ENCODE results near the gene NINJ2.

The NINJ2 gene

DNA sequence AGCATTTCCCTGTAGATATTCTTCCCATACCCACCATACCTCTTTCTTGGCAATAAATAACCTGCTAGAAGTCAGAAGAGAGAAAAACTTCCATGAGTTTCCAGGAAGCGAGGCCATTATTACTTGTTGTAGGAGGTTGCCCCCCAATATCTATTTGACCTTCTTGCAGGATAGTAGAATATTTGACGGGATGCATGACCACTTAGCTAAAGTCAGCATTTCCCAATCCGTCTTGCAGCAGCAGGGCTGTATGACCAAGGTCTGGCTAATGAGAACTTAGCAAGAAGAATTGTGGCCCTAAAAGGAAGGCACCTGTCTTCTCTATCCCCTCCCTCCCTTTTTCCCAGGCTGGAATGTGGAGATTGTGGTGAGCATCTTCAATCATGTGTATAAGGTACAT lies 51.5 kb downstream of the NINJ2 start:
- DNase-seq = no peak

DNA sequence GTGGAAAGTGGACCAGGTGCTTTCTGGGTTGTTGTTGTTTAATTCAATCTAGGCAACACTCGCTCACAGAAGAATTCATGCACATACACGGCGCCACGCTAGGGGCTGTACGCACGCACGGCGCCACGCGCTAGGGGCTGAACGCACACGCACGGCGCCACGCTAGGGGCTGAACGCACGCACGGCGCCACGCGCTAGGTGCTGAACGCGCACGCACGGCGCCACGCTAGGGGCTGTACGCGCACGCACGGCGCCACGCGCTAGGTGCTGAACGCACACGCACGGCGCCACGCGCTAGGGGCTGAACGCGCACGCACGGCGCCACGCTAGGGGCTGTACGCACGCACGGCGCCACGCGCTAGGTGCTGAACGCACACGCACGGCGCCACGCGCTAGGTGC lies 54.3 kb downstream of the NINJ2 start:
- no peak for DNase-seq

DNA sequence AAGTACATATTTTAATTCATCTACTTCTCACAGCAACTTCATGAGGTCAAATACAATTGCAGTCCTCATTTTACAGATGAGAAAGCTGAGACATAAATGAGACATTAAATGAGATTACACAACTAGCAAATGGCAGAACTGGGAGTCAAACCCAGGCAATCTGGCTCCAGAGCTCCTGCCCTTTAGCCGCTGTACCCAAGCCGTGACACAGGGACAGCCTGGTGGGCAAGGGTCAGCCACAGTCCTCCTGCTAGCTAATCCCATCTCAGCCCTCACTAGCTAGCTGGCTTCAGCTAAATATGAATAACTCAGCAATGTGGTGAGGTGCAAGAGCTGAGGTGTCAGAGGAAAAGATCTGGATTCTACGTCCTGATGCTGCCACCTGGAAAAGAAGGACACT lies 54.8 kb downstream of the NINJ2 start:
- DNase-seq = no peak

DNA sequence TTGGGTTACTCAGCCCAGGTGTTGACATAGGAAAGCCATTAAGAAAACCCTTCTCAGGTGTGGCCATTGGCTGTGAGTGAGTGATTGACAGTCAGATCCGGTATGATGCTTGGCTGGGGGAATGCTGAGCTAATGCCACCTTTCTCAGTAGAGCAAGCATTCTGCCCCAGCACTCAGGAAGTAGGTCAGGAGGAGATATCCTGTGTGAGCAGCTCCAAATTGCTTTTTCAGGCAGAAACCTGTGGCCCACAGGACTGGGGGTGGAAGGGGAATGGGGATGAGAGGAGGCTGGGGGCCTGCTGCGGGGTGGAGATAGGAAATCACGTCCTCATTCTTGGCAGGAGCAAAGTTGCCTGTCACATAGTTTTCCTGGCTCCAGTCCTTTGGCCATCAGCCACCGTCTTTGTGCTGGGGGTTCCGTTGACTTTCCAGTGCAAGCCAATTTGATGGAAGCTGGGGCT lies 55.7 kb downstream of the NINJ2 start:
- no peak for DNase-seq

DNA sequence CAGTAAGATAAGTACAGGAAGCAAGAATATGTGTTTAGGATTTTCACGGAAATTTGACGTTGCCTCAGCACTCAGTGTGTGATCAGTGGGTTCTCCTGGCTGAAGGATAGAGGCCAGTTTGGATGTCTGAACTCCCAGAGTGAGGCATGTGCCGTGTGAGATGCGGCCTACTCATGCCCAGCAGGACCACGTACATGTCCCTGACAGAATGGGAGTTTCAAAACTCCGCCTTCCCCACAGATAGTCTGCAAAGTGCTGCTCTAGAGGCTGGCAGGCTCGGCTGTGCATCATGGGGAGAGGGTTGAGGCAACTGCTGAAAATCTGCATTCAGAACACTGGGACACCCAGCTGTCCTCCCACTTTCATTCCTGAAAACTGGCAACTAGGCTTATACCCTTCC lies 58.3 kb downstream of the NINJ2 start:
- DNase-seq = no peak

DNA sequence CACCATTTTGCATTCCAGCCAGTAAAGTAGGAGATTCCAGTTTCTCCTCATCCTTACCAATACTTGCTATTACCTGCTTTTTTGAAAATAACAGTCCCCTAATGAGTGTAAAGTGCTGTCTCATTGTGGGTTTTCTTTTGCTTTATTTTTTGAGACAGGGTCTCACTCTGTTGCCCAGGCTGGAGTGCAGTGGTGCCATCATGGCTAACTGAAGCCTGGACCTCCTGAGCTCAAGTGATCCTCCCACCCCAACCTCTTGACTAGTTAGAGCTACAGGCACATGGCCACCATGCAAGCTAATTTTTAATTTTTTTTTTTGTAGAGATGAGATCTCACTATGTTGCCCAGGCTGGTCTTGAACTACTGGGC lies 60.6 kb downstream of the NINJ2 start:
- DNase-seq = no peak

DNA sequence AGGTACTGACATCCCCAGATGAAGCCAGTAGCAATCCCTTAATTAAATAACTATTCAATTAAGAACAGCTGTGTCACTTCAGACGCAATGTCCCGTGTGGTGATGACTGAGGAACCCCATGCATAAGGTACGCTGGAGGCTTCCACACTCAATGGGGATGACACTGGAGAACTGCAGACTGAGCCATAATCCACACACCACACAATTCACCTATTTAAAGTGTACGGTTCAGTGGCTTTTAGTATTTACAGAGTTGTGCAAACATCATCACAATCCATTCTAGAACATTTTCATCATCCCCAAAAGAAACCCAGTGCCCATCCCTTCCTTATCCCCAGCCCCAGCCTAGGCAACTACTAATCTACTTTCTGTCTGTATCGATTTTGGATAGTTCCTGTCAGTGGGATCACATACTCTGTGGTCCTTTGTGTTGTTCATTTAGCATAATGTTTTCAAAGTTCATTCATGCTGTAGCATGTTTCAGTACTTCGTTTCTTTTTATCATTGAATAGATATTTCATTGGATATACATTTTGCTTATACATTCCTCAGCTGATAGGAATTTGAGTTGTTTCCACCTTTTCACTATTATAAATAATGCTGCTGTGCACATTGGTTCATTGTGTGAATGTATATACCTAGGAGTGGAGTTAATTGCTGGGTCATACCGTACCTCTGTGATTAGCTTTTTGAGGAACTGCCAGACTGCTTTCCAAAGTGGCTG lies 61.1 kb downstream of the NINJ2 start:
- DNase-seq = no peak

DNA sequence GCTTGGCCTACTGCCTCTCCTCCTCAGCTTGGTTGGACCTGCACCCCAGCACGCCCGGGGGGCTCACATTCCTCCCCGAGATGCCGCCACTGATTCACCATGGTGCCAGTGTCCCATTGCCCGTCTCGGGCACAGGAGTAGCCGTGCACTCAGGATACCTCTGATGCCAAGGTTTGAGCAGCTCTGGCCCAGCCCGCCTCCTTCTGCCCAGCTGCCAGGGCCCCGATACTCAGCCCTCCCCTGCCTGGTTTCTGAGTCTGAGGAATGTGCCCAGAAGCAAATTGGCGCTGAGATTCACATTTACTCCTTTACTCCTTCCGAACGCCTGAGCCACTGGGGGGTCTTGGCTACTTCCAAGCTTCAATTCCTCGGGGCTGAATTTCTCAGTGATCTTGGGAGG lies 63.5 kb downstream of the NINJ2 start:
- DNase-seq = no peak

DNA sequence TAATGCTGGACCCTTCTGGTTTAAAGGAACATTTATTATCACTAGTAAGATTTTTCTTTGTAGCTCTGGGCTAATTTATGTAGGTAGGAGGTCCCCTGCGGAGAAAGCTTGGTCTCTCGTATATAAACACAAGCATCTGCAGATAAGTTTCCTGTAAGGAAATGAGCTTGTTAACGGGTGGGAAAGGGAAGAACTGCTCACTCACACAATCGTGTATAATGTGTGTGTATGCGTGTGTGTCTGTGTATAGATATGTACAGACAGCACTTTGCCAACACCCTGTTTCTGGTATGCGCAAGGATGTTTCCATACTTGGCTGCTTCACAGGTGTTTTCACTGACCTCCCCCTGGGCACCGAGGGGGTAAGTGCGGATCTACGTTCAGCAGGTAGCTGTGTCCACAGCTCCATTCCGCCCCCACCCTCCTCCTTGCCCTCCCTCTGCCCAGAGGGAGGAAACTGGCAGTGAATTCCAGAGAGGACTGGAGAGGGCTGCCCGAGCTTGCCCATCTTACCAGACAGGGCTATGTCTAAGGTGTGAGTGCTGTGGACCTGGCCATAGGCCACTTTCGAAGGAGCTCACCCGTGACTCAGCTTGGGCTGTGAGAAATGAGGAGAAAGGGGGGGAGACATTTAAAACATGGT lies 65.2 kb downstream of the NINJ2 start:
- no peak for DNase-seq

DNA sequence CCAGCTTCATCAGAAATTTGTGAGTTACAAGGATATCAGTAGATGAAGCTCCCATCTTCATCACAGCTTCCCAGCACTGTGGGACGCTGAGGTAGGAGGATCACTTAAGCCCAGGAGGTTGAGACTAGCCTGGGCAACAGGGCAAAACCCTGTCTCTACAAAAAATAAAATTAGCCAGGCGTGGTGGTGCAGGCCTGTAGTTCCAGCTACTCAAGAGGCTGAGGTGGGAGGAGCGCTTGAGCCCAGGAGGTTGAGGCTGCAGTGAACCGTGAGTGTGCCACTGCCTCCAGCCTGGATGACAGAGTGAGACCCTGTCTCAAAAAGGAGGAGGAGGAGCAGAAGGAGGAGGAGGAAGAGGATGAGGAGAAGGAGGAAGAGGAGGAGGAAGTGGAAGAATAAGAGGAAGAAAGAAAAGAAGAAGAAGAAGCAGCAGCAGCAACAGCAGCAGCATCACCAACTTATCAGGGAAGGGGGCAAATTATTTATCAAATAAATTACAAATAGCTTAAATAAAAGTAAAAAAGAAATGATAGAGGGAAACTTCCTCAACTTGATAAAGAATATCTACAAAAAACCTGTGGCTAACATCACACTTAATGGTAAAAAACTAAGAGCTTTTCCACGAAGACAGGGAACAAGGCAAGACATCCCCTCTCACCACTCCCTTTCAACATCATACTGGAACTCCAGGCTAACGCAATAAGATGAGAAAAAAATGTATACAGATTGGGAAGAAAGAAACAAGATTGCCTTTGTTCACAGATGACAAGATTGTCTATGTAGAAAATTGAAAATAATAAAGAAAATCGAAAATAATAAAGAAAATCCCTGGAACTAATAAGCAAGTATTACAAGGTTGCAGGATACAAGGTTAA lies 69.6 kb downstream of the NINJ2 start:
- no peak for DNase-seq

DNA sequence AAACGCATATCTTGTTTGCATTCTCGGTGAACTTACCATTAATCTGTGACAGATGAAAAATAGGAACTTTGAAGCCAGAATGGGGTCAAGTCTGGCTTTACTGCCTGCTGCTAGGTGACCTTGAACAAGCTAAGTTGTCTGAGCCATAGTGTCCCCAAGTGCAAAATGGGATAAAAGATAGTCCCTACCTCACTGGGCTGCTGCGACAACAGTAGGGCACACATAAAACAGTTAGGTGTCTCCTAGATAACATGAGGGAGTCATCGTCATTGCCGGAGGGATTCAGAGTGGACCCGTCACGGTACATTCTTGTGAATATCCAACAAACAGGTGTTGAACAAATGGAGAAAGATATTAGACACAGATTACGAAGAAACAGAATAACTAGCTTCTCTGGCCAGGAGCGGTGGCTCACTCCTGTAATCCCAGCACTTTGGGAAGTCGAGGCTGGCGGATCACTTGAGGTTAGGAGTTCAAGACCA lies 71.2 kb downstream of the NINJ2 start:
- DNase-seq = no peak

DNA sequence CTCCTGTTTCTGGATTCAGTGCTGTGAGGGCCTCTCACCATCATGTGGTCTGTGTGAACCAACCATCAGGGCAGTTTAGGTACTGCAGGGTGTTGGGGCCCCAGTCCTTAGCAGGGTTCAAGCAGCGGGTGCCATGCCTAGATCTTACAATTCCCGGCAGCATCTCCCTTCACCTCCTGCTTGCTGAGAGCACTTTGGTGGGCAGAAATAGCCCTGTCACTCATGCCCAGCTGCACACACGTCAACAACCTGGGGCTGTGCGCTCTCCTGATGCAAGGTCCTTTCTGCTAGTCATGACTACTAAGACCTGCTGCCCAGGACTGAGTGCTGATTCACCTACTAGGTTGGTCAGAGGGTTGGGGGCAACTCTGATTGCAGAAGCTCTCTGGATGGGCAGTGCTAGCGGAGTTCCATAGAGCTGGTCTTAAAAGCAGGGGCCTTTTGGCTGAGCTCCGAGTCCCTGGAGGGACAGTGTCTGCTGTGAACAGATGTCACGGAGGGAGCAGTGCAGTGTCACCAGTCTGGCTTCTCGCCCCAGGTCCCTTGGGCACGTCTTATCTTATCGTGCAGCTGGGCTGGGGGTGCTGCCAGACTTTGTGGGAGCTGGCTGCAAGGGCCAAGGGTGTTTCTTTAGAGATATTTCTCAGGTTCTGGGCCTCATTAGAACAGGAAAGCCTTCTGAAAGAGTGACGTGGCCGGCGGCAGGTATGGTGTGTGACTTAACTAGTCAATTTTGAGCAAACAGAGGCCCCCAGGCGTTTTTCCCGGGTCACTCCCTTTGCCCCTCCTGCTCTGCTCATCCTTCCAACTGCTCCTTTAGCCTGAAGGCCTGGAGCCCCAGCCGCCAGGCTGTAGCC lies 71.8 kb downstream of the NINJ2 start:
- DNase-seq = no peak

DNA sequence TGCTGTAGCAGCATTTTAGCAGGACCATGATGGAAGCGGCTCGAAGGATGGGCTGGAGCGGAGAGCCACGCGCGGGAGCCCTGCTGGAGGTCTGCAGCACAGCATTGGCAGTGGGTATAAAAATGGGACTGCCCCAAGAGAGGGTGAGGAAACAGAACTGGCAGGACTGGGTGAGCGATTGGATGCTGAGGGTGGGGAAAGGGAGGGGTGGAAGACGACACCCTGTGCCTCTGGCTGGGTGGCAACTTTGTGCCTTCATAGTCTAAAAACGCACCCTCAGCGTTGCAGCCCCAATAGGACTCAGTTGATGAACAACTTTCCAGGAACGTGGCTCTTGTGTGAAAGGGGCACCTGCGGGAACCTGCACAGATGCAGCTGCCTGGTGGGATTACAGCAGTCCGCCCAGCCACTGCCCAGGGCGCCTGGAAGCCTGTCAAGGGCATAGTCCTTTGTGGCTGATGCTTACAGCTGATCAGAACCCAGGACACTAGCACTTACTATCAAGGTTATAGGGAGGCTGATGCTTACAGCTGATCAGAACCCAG lies 73.0 kb downstream of the NINJ2 start:
- no peak for DNase-seq

DNA sequence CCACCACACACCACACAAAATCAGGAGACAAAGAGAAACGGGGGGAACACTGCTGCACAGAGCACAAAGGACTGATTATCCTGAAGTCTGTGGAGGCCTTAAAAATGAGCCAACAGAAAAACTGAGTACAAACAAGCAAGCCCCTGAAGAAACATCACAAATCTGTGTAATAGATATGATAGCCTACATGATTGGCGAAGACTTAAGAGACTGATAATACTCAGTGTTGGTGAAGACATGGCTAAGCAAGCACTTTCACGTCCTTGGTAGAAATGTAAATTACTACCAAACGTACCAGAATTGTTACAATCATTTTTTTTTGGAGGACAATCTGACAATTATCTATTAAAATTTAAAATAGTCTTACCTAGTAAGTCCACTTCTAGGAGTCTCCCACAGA lies 74.6 kb downstream of the NINJ2 start:
- DNase-seq = no peak

DNA sequence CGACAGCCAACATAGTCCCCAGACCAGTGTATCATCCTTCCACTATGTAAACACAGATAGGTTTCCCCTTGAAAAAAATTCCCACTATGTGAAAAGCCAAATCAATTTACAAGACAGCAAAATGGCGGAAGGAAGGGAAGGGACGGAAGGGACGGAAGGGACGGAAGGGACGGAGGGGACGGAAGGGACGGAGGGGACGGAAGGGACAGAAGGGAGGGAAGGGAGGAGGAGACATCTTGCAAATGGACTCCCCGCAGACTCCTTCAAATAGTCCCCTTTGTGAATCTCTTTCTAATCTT lies 75.3 kb downstream of the NINJ2 start:
- no peak for DNase-seq

DNA sequence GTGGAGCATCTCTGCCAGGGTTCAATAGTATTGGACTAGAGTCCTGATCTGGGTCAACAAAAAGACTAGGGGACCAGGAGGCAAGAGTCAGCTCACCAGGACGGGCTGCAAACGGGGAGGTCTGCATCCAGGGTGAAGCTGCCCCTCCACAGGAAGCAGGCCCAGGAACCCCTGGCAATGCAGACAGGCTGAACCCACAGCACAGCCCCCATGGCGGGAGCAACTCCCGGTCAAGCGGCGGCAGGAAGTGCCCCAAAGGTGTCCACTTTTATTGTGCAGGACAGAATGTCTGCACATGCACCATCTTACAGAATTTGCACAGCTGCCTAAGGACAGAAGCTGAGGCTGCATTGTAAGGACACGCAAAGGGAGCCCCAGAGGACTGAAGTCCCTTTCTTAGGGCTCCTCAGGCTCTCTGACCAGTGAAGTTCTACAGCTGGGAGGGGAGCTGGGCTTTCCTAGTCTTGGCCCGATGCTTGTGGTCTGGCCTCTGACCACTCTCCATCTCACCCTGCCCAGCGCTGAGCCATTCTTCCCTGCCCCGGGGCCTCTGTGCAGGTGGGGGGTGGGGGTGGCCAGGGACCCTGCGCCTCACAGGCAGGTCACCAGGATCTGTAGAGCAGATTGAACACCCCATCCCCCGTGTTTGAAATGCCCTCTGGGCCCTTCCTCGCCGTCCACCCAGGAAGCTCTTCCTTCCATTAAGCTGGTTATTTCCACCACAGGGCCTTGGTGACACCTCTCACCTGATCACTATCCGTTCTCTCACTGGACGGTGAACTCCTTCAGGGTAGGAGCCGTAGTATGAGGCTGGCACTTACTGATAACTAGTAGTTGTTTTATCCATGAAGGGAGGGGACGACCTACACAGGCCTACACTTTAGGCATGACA lies 75.9 kb downstream of the NINJ2 start:
- DNase-seq = no peak

DNA sequence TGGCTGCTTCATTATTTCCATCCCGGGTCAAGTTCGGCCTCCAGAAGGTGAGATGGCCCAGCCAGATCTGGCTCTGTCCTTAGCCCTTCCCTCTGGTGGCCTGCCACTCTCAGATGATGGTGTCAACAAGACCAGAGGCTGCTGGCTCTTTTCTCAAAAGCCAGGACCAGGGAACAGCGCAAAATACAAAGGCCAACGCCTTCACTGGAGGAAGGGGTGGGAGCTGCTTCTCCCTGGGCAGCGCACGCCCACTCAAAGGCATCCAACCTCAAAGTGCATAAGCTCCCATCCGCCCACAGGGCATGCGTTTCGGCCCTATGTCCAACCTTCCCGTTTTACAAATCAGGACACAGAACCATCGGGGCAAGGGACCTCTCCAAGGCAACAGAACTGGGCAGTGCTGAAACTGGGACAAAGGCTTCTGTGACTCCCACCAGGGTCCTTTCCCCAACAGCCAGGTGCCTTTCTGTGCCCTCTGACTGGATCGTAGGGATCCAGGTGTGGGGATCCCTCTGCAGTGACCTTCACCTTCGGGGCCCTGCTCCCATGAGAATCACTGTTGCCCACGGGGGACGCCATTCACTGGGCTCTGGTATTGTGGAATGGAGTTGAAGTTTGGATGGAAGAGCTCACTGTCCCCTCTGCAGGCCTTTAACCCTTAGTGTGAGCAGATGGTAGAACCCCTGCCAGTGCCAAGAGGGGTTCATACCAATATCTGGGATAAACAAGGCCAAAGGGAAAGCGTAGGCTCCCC lies 76.8 kb downstream of the NINJ2 start:
- DNase-seq = no peak

DNA sequence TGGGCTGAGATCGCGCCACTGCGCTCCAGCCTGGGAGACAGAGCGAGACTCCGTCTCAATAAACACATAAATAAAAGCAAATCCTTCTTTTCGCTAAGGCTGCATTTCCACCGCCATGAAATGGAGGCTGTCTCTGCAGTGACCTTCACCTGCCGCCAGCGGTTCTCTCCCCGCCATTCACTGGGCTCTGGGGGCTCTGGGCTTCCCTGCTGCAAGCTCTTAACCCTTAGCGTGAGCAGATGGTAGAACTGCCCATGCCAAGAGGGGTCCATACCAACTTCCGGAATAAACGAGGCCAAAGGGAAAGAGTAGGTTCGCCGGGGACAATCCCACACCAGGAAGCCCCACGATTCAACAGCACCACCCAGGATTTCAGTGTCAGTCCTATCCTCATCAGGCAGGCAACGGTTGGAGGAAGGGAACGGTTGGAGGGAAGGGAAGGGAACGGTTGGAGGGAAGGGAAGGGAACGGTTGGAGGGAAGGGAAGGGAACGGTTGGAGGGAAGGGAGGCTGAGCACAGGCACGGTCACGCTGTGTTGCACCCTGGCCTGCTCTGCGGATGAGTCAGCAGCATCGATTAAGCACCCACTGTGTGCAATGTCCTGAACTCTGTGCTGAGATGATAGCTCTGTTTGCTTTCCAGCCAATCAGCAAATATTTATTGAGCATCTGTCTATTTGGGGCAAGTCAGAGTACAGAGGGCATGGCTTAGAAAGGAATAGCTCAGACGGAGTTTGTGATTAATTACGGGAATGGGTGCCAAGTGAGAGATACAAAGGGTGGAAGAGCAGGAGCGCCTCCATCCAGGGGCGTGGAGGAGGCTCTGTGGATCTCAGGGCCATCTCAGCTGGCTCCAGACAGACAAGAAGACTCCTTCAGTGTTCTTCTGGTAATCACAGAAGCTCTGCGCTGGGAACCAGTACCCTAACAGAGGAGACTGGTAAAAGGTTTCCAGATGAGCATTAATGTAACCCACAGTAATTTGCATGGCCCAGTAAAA lies 77.9 kb downstream of the NINJ2 start:
- no peak for DNase-seq

DNA sequence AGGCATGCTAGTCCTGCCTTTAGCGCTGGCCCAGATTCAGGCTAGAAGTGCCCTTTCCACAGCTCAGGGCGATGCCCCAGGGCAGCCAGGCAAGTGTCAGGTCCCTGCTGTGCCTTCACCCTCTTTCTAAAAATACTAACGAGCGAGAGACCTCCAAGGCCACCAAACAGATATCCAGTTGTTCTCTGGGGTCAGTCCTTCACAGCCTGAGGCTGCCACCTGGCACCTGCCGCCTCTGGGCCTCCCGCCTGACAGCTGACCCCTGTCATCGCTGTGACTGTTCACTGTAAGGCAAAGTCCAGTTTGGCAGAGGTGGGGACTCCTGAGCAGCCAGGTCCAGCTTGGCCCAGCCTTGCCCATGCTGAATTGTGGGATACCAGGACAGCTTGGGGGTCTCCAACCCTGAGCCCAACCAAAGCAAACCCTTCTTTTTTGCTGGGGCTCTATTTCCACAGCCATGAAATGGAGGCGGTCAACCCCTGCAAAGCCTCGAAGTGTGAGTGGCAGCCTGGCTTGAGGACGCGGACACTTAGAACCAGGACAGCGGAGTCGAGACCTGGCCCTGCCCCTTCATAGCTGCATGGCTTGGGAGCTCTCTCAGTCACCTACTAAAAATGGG lies 79.9 kb downstream of the NINJ2 start:
- no peak for DNase-seq
